GM12892 (cell line): ENCODE results near the gene VPS33A. TPM values are rescaled to one million over a fixed set of nuclear protein-coding genes. Genes with fewer than 3 reads are reported as not detected.

Source experiments
- DNase-seq: peaks from one replicate; pipeline ENCODE4 v3.0.0; 2011; ENCODE audit not compliant: insufficient read length
- FAIRE-seq: peaks from 2 replicates; lab custom pipeline; 2011; peaks lifted over from hg19 to GRCh38; lab: Jason Lieb, UNC
- POLR2A ChIP-seq: IDR thresholded peaks from 2 replicates; pipeline ENCODE4 v1.6.1; 2011; ENCODE audit warnings: low read depth, low read length, control low read depth
- POLR2AphosphoS5 ChIP-seq: IDR thresholded peaks from 2 replicates; pipeline ENCODE4 v1.6.1; 2011; ENCODE audit warnings: low read depth, low read length, control low read depth
- TAF1 ChIP-seq: IDR thresholded peaks from 2 replicates; pipeline ENCODE4 v1.6.1; 2011; ENCODE audit warnings: low read depth, mild to moderate bottlenecking, control low read depth, low read length, borderline replicate concordance
- polyA plus RNA-seq: library from polyadenylated mRNA; unstranded; fragments of >200 nt; gene quantifications from one replicate; pipeline ENCODE4 v1.2.1, GENCODE V29; 2012; ENCODE audit warnings: missing spikeins, inconsistent platforms; ENCODE audit not compliant: missing spikeins

VPS33A gene
- polyA plus RNA-seq, result 14.8 TPM

DNA sequence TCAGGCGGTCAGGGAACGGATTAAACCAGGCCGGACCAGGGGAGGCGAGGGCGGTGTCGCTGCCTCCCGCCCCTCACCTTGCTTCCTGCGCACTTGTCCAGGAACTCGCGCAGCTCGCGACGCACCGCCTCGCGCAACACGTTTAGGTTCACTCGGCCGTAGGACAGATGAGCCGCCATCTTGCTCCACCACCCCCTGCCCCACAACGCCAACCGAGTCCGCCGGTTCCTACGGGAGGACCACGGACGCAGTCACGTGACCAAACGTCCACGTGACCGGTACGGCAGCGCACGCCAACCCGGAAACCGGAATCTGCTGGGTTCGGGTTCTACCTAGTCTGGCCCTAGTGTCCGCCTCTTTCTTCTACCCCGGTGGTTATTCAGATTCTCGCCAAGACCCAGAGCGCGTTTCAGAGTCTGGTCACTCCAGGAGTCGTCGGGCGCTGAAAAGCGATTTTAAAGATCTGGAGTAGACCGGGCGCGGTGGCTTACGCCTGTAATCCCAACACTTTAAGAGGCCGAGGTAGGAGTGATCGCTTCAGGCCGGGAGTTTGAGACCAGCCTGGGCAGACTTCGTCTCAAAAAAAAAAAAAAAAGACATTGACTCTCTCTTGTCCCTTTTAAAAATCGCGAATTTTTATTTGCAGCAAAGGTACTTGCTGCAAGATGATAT, at the start of gene VPS33A:
VPS33A (minus strand) TSS at position 265 of the 672 bp plus-strand sequence; CDS start at position 179, 86 bp downstream.
- TF ChIP-seq TAF1, result peak; percentile 66; the same call in 1 of the 2 replicates
- peak; percentile 89 for TF ChIP-seq POLR2A
- TF ChIP-seq POLR2AphosphoS5, result peak; percentile 91
- peak; percentile 99 for FAIRE-seq
- peak; percentile 88 for DNase-seq

DNA sequence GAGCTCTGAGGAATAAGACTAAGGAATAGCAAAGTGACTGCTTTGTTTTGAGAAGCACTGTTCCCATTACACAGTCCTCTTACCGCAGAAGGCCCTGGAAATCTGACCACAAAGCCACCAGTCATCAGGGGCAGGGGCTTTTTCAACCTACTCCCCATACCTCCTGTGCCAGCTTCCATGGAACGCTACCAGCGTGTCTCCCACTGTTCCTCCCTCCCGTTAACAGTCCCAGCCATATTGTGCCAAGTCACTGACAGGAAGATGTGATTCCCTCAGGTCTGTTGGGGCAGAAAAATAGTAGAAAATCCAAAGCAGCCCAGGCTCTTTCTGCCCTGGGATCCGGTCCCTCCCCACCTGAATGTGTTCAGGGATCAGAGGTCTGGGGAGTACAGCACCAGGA, 46.6 kb upstream of the VPS33A start:
- DNase-seq (no peak), FAIRE-seq (no peak)
- TF ChIP-seq TAF1, result no peak
- no peak for TF ChIP-seq POLR2AphosphoS5
- no peak for TF ChIP-seq POLR2A

DNA sequence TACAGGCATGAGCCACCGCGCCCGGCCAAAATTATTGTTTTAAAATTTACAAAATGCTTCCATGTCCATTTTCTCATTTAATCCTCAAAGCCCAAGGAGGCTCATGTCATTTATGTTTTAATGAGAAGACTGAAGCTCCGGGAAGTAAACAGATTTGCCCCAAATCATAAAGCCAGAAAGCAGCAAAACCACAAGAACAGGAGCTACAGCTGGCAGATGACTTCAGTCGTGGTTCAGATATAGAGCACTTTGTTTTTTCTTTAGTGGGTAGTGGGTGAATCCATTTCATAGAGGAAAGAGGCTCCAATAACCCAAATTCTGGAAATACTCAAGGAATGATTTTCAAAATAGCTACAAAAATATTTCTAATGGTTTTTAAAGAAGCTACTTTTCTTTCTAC, 45.4 kb upstream of the VPS33A start:
- DNase-seq, result no peak

DNA sequence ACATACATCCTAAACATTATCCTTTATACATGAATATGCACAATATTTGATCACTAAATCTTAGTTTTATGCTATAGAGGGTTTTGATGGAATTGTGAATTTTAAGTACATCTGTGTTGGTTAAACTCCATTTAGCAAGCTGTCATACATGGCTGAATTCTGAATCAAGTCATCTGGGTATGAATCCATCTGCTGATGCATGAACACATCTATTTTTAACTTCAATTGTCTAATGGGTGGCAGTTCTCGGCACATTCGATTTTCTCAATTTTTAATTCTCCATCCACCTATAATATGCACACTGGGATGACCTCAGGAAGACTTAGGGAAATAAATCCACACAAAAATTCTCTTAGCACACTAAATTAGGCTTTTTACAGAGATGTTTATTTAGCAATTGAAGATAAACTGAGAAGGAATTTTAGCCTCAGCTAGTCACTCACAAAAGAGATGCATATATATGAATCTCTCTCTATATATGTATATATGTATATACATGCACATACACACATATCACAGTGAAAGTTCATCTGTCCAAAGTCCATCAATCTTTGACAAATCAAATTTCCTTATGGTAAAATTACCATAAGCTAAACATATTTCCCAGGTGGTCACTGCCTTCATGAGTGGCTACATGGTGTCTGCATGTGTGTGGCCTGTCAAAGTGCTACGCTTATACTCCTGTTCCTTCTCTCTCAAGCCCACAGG, 44.5 kb upstream of the VPS33A start:
- no peak for TF ChIP-seq POLR2AphosphoS5

More for the DNA sequence above, 45.4 kb upstream of the VPS33A start:
- no peak for FAIRE-seq
- no peak for TF ChIP-seq POLR2AphosphoS5

GRCh38 chr12:122309564-122310121, 43.3 kb upstream of the VPS33A start:
- no peak for FAIRE-seq
- no peak for TF ChIP-seq POLR2A
- TF ChIP-seq POLR2AphosphoS5, result no peak
- TF ChIP-seq TAF1, result no peak

More for the DNA sequence above, 44.5 kb upstream of the VPS33A start:
- DNase-seq (no peak), FAIRE-seq (no peak)

GRCh38 chr12:122308811-122309210, 42.5 kb upstream of the VPS33A start:
- no peak for DNase-seq
- TF ChIP-seq TAF1 (no peak), POLR2AphosphoS5 (no peak), POLR2A (no peak)
- FAIRE-seq, result no peak

More at GRCh38 chr12:122309564-122310121, 43.3 kb upstream of the VPS33A start:
- no peak for DNase-seq

DNA sequence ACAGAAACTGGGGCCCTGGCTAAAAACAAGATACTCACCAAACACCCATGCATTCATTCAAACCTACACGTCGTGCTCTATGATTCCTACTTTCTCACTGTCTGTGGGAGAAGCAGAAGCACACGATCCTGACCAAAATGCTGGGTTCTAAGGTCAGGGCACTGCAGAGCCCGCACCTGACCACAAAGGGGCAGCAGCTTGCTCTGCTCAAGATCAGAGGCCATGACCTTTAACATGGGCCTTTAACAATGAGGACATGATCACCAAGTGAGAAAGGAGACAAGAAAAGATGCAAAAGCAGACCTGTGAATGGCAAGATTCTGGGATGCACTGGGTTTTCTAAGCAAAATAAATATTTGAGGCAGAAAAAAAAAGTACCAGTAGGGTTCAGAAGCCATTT, 40.1 kb upstream of the VPS33A start:
- no peak for DNase-seq
- FAIRE-seq, result no peak
- TF ChIP-seq POLR2A, result no peak
- no peak for TF ChIP-seq POLR2AphosphoS5
- TF ChIP-seq TAF1, result no peak

DNA sequence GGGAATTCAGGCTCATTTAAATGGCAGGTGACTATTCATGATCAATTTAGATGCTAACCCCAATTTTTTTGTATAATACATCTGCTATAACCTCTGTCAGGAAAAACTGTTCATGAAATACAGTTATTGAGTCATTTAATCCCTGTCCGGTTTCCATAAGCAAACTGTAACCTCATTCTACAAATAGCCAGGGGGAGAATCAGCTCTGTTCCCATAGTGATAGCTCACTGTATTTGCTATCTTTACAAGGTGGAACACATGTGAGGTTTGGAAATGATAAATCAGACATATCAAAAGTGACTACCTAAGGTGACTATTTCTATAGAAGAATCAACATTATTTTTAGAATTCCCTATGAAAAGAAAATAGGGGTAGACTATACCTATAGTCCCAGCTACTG, 38.6 kb upstream of the VPS33A start:
- DNase-seq (no peak), FAIRE-seq (no peak)
- no peak for TF ChIP-seq POLR2A
- no peak for TF ChIP-seq TAF1
- TF ChIP-seq POLR2AphosphoS5, result no peak

DNA sequence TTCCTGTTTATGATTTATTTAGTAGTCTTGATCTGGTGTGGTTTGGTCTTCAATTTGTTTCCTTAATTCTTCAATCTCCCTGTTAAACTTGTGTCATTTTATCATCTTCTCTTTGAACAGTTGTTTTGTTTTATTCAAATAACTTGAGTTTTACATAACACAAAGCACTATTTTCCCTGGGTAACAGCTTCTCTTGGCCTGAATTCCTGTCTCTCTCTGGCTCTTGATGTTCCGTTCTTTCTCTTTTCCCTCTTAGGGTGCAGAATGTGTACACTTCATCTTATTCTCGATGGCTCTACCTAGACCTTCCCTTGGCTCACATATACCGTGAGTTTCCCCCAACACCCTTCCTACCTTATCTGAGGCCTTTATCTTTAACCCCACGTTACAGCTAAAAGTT, 36.8 kb upstream of the VPS33A start:
- no peak for TF ChIP-seq TAF1
- no peak for TF ChIP-seq POLR2AphosphoS5
- TF ChIP-seq POLR2A, result no peak
- no peak for DNase-seq
- no peak for FAIRE-seq

GRCh38 chr12:122298071-122298748, 31.9 kb upstream of the VPS33A start:
- TF ChIP-seq POLR2A (no peak), TAF1 (no peak), POLR2AphosphoS5 (no peak)
- FAIRE-seq (no peak), DNase-seq (no peak)

DNA sequence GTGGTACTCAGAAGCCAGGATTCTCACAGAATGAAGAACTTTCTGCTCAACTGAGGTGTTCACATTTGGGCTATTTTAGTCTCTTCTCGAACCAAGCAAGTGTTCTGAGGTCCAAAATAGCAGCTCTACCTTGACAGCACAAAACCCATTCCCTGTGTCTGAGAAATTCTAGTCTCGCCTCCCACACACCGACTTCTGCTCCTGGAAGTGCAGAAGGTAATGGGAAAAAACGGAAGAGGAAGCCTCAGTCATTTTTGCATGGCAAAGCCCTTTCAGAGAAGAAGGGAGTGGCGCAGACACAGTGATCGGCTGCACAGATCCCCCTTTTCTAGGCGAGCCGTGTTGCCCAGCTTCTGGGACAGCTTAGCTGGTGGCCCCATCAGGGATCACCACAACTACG, 31.2 kb upstream of the VPS33A start:
- no peak for FAIRE-seq
- DNase-seq, result no peak
- TF ChIP-seq TAF1, result no peak
- no peak for TF ChIP-seq POLR2AphosphoS5
- no peak for TF ChIP-seq POLR2A
